H9 (cell line): ENCODE data around the gene PSMD8. TPM values are rescaled to one million over a fixed set of nuclear protein-coding genes. Genes with fewer than 3 reads are reported as not detected.

ENCODE experiments used
- DNase-seq: peaks from one replicate; pipeline ENCODE4 v3.0.0-alpha.2; 2017
- H2AFZ ChIP-seq: one replicate; pipeline ENCODE4 v1.6.1; 2013; ENCODE audit warnings: mild to moderate bottlenecking, low read length, control low read depth, moderate library complexity
- H2AK5ac ChIP-seq: 2 replicates; pipeline ENCODE4 v1.6.1; 2013; ENCODE audit warnings: low read length, control low read depth, mixed read lengths; ENCODE audit not compliant: insufficient read length
- H2BK120ac ChIP-seq: one replicate; pipeline ENCODE4 v1.6.1; 2013; ENCODE audit warnings: low read depth, mild to moderate bottlenecking, low read length, control low read depth, inconsistent platforms; ENCODE audit not compliant: poor library complexity, severe bottlenecking
- H2BK12ac ChIP-seq: 2 replicates; pipeline ENCODE4 v1.6.1; 2013; ENCODE audit warnings: low read length, control low read depth, mixed read lengths, low read depth; ENCODE audit not compliant: insufficient read length
- H2BK15ac ChIP-seq: 2 replicates; pipeline ENCODE4 v1.6.1; 2013; ENCODE audit warnings: low read depth, low read length, control low read depth
- H2BK20ac ChIP-seq: one replicate; pipeline ENCODE4 v1.6.1; 2013; ENCODE audit warnings: low read depth, mild to moderate bottlenecking, low read length, control low read depth, inconsistent platforms; ENCODE audit not compliant: poor library complexity, severe bottlenecking
- H2BK5ac ChIP-seq: 2 replicates; pipeline ENCODE4 v1.6.1; 2013; ENCODE audit warnings: low read length, control low read depth, mixed read lengths; ENCODE audit not compliant: insufficient read length
- H3K14ac ChIP-seq: 2 replicates; pipeline ENCODE4 v1.6.1; 2013; ENCODE audit warnings: low read length, control low read depth; ENCODE audit not compliant: insufficient read depth
- H3K18ac ChIP-seq: 2 replicates; pipeline ENCODE4 v1.6.1; 2013; ENCODE audit warnings: low read depth, mild to moderate bottlenecking, mixed read lengths, low read length, control low read depth; ENCODE audit not compliant: insufficient read length
- H3K23ac ChIP-seq: 2 replicates; pipeline ENCODE4 v1.6.1; 2013; ENCODE audit warnings: low read length, control low read depth, mixed read lengths, low read depth; ENCODE audit not compliant: insufficient read length
- H3K23me2 ChIP-seq: 2 replicates; pipeline ENCODE4 v1.6.1; 2013; ENCODE audit warnings: low read depth, mild to moderate bottlenecking, mixed read lengths, low read length, control low read depth; ENCODE audit not compliant: insufficient read length, poor library complexity, severe bottlenecking
- H3K27ac ChIP-seq: 2 replicates; pipeline ENCODE4 v1.5.1; 2013; ENCODE audit warnings: low read length, control low read depth, mixed read lengths, low read depth; ENCODE audit not compliant: insufficient read length
- H3K27me3 ChIP-seq: 2 replicates; pipeline ENCODE4 v1.6.1; 2013; ENCODE audit warnings: low read length, control low read depth, inconsistent platforms; ENCODE audit not compliant: insufficient read depth
- H3K4ac ChIP-seq: 2 replicates; pipeline ENCODE4 v1.6.1; 2013; ENCODE audit warnings: low read depth, mild to moderate bottlenecking, control low read depth, inconsistent platforms, low read length, moderate library complexity
- H3K4me1 ChIP-seq: 2 replicates; pipeline ENCODE4 v1.6.1; 2013; ENCODE audit warnings: low read length, control low read depth, inconsistent platforms; ENCODE audit not compliant: insufficient read depth
- H3K4me2 ChIP-seq: 2 replicates; pipeline ENCODE4 v1.6.1; 2013; ENCODE audit warnings: low read length, control low read depth, mixed read lengths; ENCODE audit not compliant: insufficient read length, insufficient read depth
- H3K56ac ChIP-seq: 2 replicates; pipeline ENCODE4 v1.6.1; 2013; ENCODE audit warnings: low read depth, mild to moderate bottlenecking, mixed read lengths, low read length, control low read depth; ENCODE audit not compliant: insufficient read length
- H3K79me1 ChIP-seq: 2 replicates; pipeline ENCODE4 v1.6.1; 2013; ENCODE audit warnings: low read depth, mild to moderate bottlenecking, moderate library complexity, low read length, control low read depth, inconsistent platforms; ENCODE audit not compliant: insufficient read depth, poor library complexity, severe bottlenecking
- H3K79me2 ChIP-seq: 2 replicates; pipeline ENCODE4 v1.6.1; 2013; ENCODE audit warnings: low read length, control low read depth, inconsistent platforms; ENCODE audit not compliant: insufficient read depth
- H3K9ac ChIP-seq: 2 replicates; pipeline ENCODE4 v1.6.1; 2013; ENCODE audit warnings: low read length, control low read depth, mixed read lengths; ENCODE audit not compliant: insufficient read length; ENCODE audit errors: extremely low read depth
- H3K9me3 ChIP-seq: one replicate; pipeline ENCODE4 v1.6.1; 2013; ENCODE audit warnings: low read depth, low read length, inconsistent platforms; ENCODE audit not compliant: control insufficient read depth
- H3T11ph ChIP-seq: one replicate; pipeline ENCODE4 v1.6.1; 2013; ENCODE audit warnings: mild to moderate bottlenecking, low read length, control low read depth, inconsistent platforms
- H4K20me1 ChIP-seq: one replicate; pipeline ENCODE4 v1.6.1; 2013; ENCODE audit not compliant: control insufficient read depth, insufficient read length, insufficient read depth
- H4K5ac ChIP-seq: 2 replicates; pipeline ENCODE4 v1.6.1; 2013; ENCODE audit warnings: low read depth, mild to moderate bottlenecking, mixed read lengths, low read length, control low read depth; ENCODE audit not compliant: insufficient read length
- H4K8ac ChIP-seq: replicated peaks from 2 replicates; pipeline ENCODE4 v1.6.1; 2013; ENCODE audit warnings: low read length, control low read depth, mixed read lengths, low read depth; ENCODE audit not compliant: insufficient read length
- H4K91ac ChIP-seq: 2 replicates; pipeline ENCODE4 v1.6.1; 2013; ENCODE audit warnings: low read depth, mild to moderate bottlenecking, moderate library complexity, mixed read lengths, low read length, control low read depth; ENCODE audit not compliant: insufficient read length
- H3K27ac Mint-ChIP-seq, 3 experiments: 2 replicates in 2 of 3; 3 replicates in 1 of 3; pipeline ENCODE4 v1.8.0; 2020 to 2021; ENCODE audit warnings: mixed read lengths in 3 of 3, mild to moderate bottlenecking in 1 of 3, moderate library complexity in 1 of 3
- H3K27me3 Mint-ChIP-seq: 2 replicates; pipeline ENCODE4 v1.8.0; 2021; ENCODE audit warnings: low read depth, mild to moderate bottlenecking, moderate library complexity, mixed read lengths
- H3K36me3 Mint-ChIP-seq, 3 experiments: 2 replicates in 2 of 3; 3 replicates in 1 of 3; pipeline ENCODE4 v1.8.0; 2020 to 2021; ENCODE audit warnings: low read depth in 3 of 3, mixed read lengths in 3 of 3; ENCODE audit not compliant: insufficient read depth in 1 of 3
- H3K4me1 Mint-ChIP-seq, 2 experiments: 2 replicates each; pipeline ENCODE4 v1.8.0; 2020; ENCODE audit warnings: mixed read lengths in 2 of 2
- H3K4me3 Mint-ChIP-seq, 2 experiments: 2 replicates in 1 of 2; 3 replicates in 1 of 2; pipeline ENCODE4 v1.8.0; 2020 to 2021; ENCODE audit warnings: mild to moderate bottlenecking in 2 of 2, mixed read lengths in 2 of 2, moderate library complexity in 1 of 2
- H3K9me3 Mint-ChIP-seq, 2 experiments: 2 replicates in 1 of 2; 3 replicates in 1 of 2; pipeline ENCODE4 v1.8.0; 2020; ENCODE audit warnings: mild to moderate bottlenecking in 2 of 2, mixed read lengths in 2 of 2, moderate library complexity in 1 of 2
- CTCF ChIP-seq: fragments of 200-600 bp; sonication (generic); conservative IDR thresholded peaks from 3 replicates; pipeline ENCODE4 v1.8.0; 2021; ENCODE audit warnings: antibody characterized with exemption, mild to moderate bottlenecking
- WGBS: extraction: QIAGEN DNeasy Blood & Tissue Kit; methylation state at CpG from one replicate; pipeline ENCODE4 v1.1.7; 2013; ENCODE audit warnings: missing lambda C conversion rate, low lambda C conversion rate, mixed read lengths; ENCODE audit not compliant: insufficient read length; ENCODE audit errors: extremely low coverage; 5-methylcytosine and 5-hydroxymethylcytosine counted together
- total RNA-seq: library from RNA; stranded (reverse); gene quantifications from 2 replicates; pipeline ENCODE4 v1.2.1, GENCODE V29; 2021

PSMD8 gene
- total RNA-seq, 1 experiment from 2014 or later = 189 TPM

DNA sequence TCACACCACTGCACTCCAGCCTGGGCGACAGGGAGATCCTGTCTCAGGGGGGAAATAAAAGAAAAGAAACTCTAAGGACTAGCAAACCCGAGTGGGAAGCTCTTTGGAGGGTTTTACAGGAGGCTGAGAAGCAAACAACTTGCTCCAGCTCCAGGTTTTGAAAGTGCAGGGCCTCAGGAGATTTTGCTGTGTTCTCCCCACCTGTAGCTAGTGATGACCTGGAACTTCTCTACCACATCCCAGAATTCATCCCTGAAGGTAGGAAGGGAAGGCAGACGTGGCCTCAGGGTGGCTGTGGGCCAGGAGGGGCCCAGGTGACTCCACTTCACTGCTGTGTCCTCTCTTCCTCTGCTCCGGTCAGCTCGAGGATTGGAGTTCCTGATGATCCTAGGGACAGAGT, 16.3 kb upstream of the PSMD8 start:
- no peaks in the 10 kb centered on the region for H3K4me1 ChIP-seq
- no peak overlapping the region for H3K4me2 ChIP-seq
- H3K79me2 ChIP-seq = no peaks in the 10 kb centered on the region
- H3K9me3 ChIP-seq = no peaks in the 10 kb centered on the region
- no peak overlapping the region for H2BK120ac ChIP-seq
- no peak overlapping the region for H3K4ac ChIP-seq
- no peak overlapping the region for H2BK5ac ChIP-seq
- no peak for TF ChIP-seq CTCF
- H2BK20ac ChIP-seq = no peak overlapping the region
- H4K20me1 ChIP-seq = no peaks in the 10 kb centered on the region
- H3T11ph ChIP-seq = no peak overlapping the region
- no peak overlapping the region for H3K27ac ChIP-seq
- H2AK5ac ChIP-seq = no peak overlapping the region
- no peak overlapping the region; the same call in 1 of the 2 replicates for H3K14ac ChIP-seq
- no peak overlapping the region for H3K56ac ChIP-seq
- no peak overlapping the region for H2BK15ac ChIP-seq
- peaks cover 6% of the 10 kb centered on the region for H3K23me2 ChIP-seq
- no peak overlapping the region for H3K4me3 Mint-ChIP-seq
- no peak overlapping the region for H3K23ac ChIP-seq
- H4K91ac ChIP-seq = no peak overlapping the region
- H3K27me3 ChIP-seq = peaks cover 14% of the 10 kb centered on the region; the same call in 1 of the 2 replicates
- peak overlapping the region in 1 of 3 experiments; percentile 35; a peak in 1 of 7 replicates for H3K27ac Mint-ChIP-seq
- H3K18ac ChIP-seq = no peak overlapping the region
- H2BK12ac ChIP-seq = no peak overlapping the region
- no peak overlapping the region for H4K8ac ChIP-seq
- peaks cover 10 to 21% of the 10 kb centered on the region in 2 experiments for H3K4me1 Mint-ChIP-seq
- H3K9me3 Mint-ChIP-seq = no peaks in the 10 kb centered on the region
- H3K79me1 ChIP-seq = no peaks in the 10 kb centered on the region
- no peak overlapping the region for H4K5ac ChIP-seq
- no CpG with 5 or more reads among the region's 5 CpGs for WGBS
- H3K9ac ChIP-seq = no peak overlapping the region
- no peak for DNase-seq
- no peaks in the 10 kb centered on the region; a peak in 1 of 7 replicates for H3K36me3 Mint-ChIP-seq
- no peak overlapping the region for H2AFZ ChIP-seq
- H3K27me3 Mint-ChIP-seq = peaks cover 69% of the 10 kb centered on the region
